Mesenchymal stem cell (in vitro differentiated cells and primary cell): ENCODE measurements around the gene MYLK.

Experiments used
- DNase-seq: peaks from one replicate; pipeline ENCODE4 v3.0.0-alpha.2; 2013
- H2AFZ ChIP-seq: one replicate; pipeline ENCODE4 v1.6.1; 2013; ENCODE audit warnings: low read depth, mild to moderate bottlenecking, control low read depth, inconsistent platforms, low read length, moderate library complexity
- H2AK5ac ChIP-seq: 2 replicates; pipeline ENCODE4 v1.6.1; 2013; ENCODE audit warnings: low read length, moderate library complexity, mild to moderate bottlenecking, inconsistent platforms; ENCODE audit not compliant: severe bottlenecking
- H2BK120ac ChIP-seq: one replicate; pipeline ENCODE4 v1.6.1; 2013; ENCODE audit warnings: low read depth, mild to moderate bottlenecking, inconsistent platforms, low read length, moderate library complexity
- H2BK12ac ChIP-seq, 2 experiments: one replicate each; pipeline ENCODE4 v1.6.1; 2013; ENCODE audit warnings: inconsistent platforms in 2 of 2, low read length in 2 of 2, mild to moderate bottlenecking in 2 of 2, moderate library complexity in 2 of 2, control low read depth in 1 of 2
- H2BK15ac ChIP-seq: one replicate; pipeline ENCODE4 v1.6.1; 2013; ENCODE audit warnings: mild to moderate bottlenecking, low read depth, inconsistent platforms; ENCODE audit not compliant: poor library complexity, severe bottlenecking
- H2BK5ac ChIP-seq: 2 replicates; pipeline ENCODE4 v1.6.1; 2013; ENCODE audit warnings: low read depth, mild to moderate bottlenecking, low read length, control low read depth, inconsistent platforms; ENCODE audit not compliant: poor library complexity, severe bottlenecking
- H3K14ac ChIP-seq, 2 experiments: one replicate each; pipeline ENCODE4 v1.6.1; 2013; ENCODE audit warnings: inconsistent platforms in 2 of 2, low read length in 2 of 2, control low read depth in 1 of 2, mild to moderate bottlenecking in 1 of 2, moderate library complexity in 1 of 2
- H3K18ac ChIP-seq, 2 experiments: one replicate each; pipeline ENCODE4 v1.6.1; 2013; ENCODE audit warnings: inconsistent platforms in 2 of 2, low read length in 2 of 2, control low read depth in 1 of 2, low read depth in 1 of 2, mild to moderate bottlenecking in 1 of 2
- H3K23ac ChIP-seq, 2 experiments: one replicate each; pipeline ENCODE4 v1.6.1; 2013; ENCODE audit warnings: inconsistent platforms in 2 of 2, low read length in 2 of 2, mild to moderate bottlenecking in 2 of 2, moderate library complexity in 2 of 2, control low read depth in 1 of 2
- H3K27ac ChIP-seq: 2 replicates; pipeline ENCODE4 v1.5.1; 2013; ENCODE audit warnings: mild to moderate bottlenecking, moderate library complexity, low read length, control low read depth, inconsistent platforms; ENCODE audit not compliant: poor library complexity, severe bottlenecking
- H3K27me3 ChIP-seq, 2 experiments: 2 replicates each; pipeline versions ENCODE4 v1.6.1 to v1.7.0; 2013; ENCODE audit warnings: low read length in 2 of 2, mild to moderate bottlenecking in 2 of 2, moderate library complexity in 2 of 2, control low read depth in 1 of 2, inconsistent platforms in 1 of 2; ENCODE audit not compliant: control insufficient read depth in 1 of 2, insufficient read depth in 1 of 2
- H3K36me3 ChIP-seq, 2 experiments: 2 replicates each; pipeline versions ENCODE4 v1.6.1 to v1.7.0; 2013; ENCODE audit warnings: low read length in 2 of 2, control low read depth in 1 of 2, inconsistent platforms in 1 of 2, low read depth in 1 of 2, mild to moderate bottlenecking in 1 of 2; ENCODE audit not compliant: insufficient read depth in 2 of 2, control insufficient read depth in 1 of 2
- H3K4ac ChIP-seq, 2 experiments: one replicate each; pipeline ENCODE4 v1.6.1; 2013; ENCODE audit warnings: inconsistent platforms in 2 of 2, low read length in 2 of 2, mild to moderate bottlenecking in 2 of 2, moderate library complexity in 2 of 2, control low read depth in 1 of 2, low read depth in 1 of 2
- H3K4me1 ChIP-seq: 2 replicates; pipeline ENCODE4 v1.6.1; 2013; ENCODE audit warnings: low read depth, low read length, control low read depth; ENCODE audit not compliant: control insufficient read depth, insufficient read depth
- H3K4me2 ChIP-seq: 2 replicates; pipeline ENCODE4 v1.6.1; 2013; ENCODE audit warnings: low read length, mild to moderate bottlenecking, inconsistent platforms; ENCODE audit not compliant: poor library complexity, severe bottlenecking
- H3K4me3 ChIP-seq, 2 experiments: 2 replicates each; pipeline versions ENCODE4 v1.5.1 to v1.7.0; 2013; ENCODE audit warnings: low read length in 2 of 2, mild to moderate bottlenecking in 2 of 2, control low read depth in 1 of 2, low read depth in 1 of 2; ENCODE audit not compliant: insufficient read depth in 1 of 2
- H3K79me1 ChIP-seq: replicated peaks from 2 replicates; pipeline ENCODE4 v1.6.1; 2013; ENCODE audit warnings: mild to moderate bottlenecking, control low read depth, low read length, inconsistent platforms; ENCODE audit not compliant: poor library complexity, severe bottlenecking
- H3K9ac ChIP-seq: 2 replicates; pipeline ENCODE4 v1.7.0; 2013; ENCODE audit warnings: mild to moderate bottlenecking, low read length, moderate library complexity
- H3K9me3 ChIP-seq: 2 replicates; pipeline ENCODE4 v1.7.0; 2013; ENCODE audit warnings: mild to moderate bottlenecking, low read length; ENCODE audit not compliant: control insufficient read depth
- H4K8ac ChIP-seq: one replicate; pipeline ENCODE4 v1.6.1; 2013; ENCODE audit warnings: inconsistent platforms, mild to moderate bottlenecking, low read length, moderate library complexity
- H4K91ac ChIP-seq: one replicate; pipeline ENCODE4 v1.6.1; 2013; ENCODE audit warnings: mild to moderate bottlenecking, low read length, inconsistent platforms
- WGBS: methylation state at CpG from one replicate; pipeline ENCODE4 v1.1.7; 2013; ENCODE audit warnings: mixed read lengths; 5-methylcytosine and 5-hydroxymethylcytosine counted together

The MYLK gene

DNA sequence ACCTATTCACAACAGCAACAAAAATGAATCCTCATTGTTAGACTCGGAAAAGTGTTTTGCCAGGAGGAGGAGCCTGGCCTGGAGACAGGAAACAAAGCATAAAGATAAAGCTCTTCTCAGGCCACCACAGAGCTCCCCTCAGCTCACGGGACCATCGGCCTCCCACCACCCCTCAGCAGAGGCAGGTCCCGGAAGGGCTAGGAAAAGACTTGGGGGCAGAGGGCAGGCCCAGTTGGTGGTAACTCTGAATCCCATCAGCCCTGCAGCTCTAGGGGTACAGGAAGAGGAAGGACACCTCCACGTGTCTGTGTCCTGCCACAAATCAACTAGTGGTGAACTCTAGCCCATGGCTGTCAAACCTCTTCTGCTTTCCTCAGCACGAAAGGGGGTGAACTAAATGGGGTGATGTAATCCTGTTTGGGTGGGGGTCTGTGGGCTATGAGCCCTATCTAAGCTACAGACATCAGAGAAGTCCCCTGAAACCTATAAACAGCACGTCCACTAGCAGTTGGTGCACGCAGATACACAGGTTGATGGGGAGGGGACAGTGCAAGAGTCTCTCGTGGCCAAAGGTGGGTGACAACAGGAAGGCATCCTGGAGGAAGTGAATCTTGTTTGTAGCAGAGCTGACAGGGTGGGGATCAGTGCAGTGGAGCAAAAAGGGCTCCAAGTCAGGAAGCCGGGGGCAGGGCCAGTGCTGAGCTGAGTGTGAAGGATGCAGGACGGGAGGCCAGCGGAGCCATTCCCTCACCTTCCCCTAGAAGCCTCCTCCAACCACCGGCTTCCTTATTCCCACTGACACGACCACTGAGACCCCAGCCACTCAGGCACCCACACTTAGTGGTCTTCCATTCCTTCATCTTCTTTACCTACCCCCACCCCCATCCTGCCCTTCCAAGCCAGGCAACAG lies 188.1 kb downstream of the MYLK start:
- H3K4ac ChIP-seq: peak overlapping the region; percentile 16 to 64
- no peak overlapping the region for H3K9ac ChIP-seq
- no peak overlapping the region for H3K4me2 ChIP-seq
- peak overlapping the region in 1 of 2 experiments; percentile 69 for H3K14ac ChIP-seq
- no peak overlapping the region for H3K4me3 ChIP-seq
- H2BK12ac ChIP-seq: peak overlapping the region; percentile 51 to 87
- peak overlapping the region; percentile 67 for H4K91ac ChIP-seq
- H2AK5ac ChIP-seq: peak overlapping the region; percentile 93
- 59% methylated on average over 13 of the region's 14 CpGs for WGBS
- H3K4me1 ChIP-seq: peaks cover 47% of the 10 kb centered on the region
- peaks cover 46% of the 10 kb centered on the region for H3K79me1 ChIP-seq
- peak overlapping the region; percentile 83 for H2BK120ac ChIP-seq
- peak overlapping the region in 1 of 2 experiments; percentile 34 for H3K23ac ChIP-seq
- H2BK5ac ChIP-seq: peak overlapping the region; percentile 84
- peak overlapping the region; percentile 99 for H2BK15ac ChIP-seq
- peaks cover 24 to 69% of the 10 kb centered on the region in 2 experiments for H3K36me3 ChIP-seq
- H3K27ac ChIP-seq: peak overlapping the region; percentile 88
- DNase-seq: no peak
- H2AFZ ChIP-seq: no peak overlapping the region
- no peaks in the 10 kb centered on the region for H3K27me3 ChIP-seq
- peak overlapping the region; percentile 98 for H4K8ac ChIP-seq
- H3K18ac ChIP-seq: peak overlapping the region; percentile 94
- H3K9me3 ChIP-seq: no peaks in the 10 kb centered on the region

DNA sequence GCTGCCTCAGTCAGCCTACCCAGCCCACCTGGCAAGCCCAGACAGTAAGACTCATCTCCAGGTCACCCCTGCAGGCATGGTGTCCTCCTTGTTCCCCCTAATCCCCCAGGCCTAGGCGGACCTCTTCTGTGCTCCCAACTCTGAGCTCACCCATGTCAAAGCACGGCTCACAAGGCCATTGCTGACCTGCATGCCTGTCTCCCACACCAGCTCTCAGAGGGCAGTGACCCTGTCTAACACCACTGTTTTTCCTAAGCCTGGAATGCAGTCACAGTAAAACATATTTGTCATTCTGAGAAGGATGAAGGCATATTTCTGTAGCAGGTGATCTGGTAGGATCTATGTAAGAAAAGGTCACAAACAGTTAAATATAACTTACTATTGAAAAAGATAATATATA lies 189.0 kb downstream of the MYLK start:
- H3K27ac ChIP-seq: peak overlapping the region; percentile 88
- H4K8ac ChIP-seq: peak overlapping the region; percentile 49
- peaks cover 25 to 65% of the 10 kb centered on the region in 2 experiments for H3K36me3 ChIP-seq
- H3K9ac ChIP-seq: peak overlapping the region; percentile 40
- H3K4ac ChIP-seq: peak overlapping the region; percentile 19 to 62
- H3K18ac ChIP-seq: peak overlapping the region; percentile 60 to 93
- H3K14ac ChIP-seq: no peak overlapping the region
- H3K4me3 ChIP-seq: no peak overlapping the region
- H3K9me3 ChIP-seq: no peaks in the 10 kb centered on the region
- peaks cover 43% of the 10 kb centered on the region for H3K4me1 ChIP-seq
- H2BK120ac ChIP-seq: peak overlapping the region; percentile 94
- H3K4me2 ChIP-seq: no peak overlapping the region
- H2BK15ac ChIP-seq: no peak overlapping the region
- H3K23ac ChIP-seq: no peak overlapping the region
- H2BK12ac ChIP-seq: peak overlapping the region; percentile 46 to 95
- H3K79me1 ChIP-seq: peaks cover 44% of the 10 kb centered on the region
- WGBS: 13% methylated on average over 2 of the region's 2 CpGs
- peak overlapping the region; percentile 72 for H4K91ac ChIP-seq
- H2AK5ac ChIP-seq: peak overlapping the region; percentile 55
- no peaks in the 10 kb centered on the region for H3K27me3 ChIP-seq
- DNase-seq: peak; percentile 53
- no peak overlapping the region for H2AFZ ChIP-seq
- peak overlapping the region; percentile 93 for H2BK5ac ChIP-seq

DNA sequence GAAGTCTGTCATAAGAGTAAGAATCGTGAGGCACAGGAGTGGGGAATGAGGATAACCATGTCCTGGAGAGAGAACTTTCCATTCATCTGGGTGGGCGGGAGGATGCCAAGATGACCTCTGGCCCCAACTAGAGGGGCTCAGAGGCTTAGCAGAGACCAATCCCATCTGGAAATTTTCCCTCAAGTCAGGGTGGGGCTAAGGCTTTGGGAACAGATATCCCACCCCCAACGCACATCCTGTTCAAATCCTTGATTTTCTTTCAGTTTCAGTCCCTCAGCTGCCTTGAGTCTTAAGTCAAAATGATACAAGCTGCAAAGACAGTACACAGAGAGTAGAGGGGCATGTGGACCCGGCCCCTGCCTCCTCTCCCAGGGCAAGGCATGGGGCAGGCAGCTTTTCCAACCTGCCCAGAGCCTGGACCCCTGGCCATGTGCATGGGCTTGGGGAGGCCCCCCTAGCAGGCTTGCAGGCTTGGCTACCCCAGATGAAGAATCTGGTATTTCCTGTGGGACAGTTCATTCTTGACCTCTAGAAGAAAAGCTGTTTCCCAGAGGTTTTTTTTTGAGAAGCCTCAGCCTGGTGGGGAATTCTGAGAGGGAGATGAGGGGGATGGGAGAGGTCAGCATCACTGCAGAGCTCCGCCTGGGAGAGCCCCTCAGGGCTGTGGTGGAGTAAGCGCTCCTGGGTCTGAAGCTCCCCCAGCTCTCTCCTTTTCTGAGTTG lies 189.6 kb downstream of the MYLK start:
- H3K4me3 ChIP-seq: no peak overlapping the region
- H2AFZ ChIP-seq: no peak overlapping the region
- WGBS: 40% methylated on average over 5 of the region's 6 CpGs
- H3K27me3 ChIP-seq: no peaks in the 10 kb centered on the region
- DNase-seq: peak; percentile 80
- peak overlapping the region; percentile 40 for H3K9ac ChIP-seq
- H2BK5ac ChIP-seq: peak overlapping the region; percentile 93
- peak overlapping the region; percentile 98 for H4K91ac ChIP-seq
- H3K18ac ChIP-seq: peak overlapping the region; percentile 60 to 93
- H3K4me1 ChIP-seq: peaks cover 43% of the 10 kb centered on the region
- H3K23ac ChIP-seq: no peak overlapping the region
- no peak overlapping the region for H3K14ac ChIP-seq
- peak overlapping the region; percentile 86 to 95 for H2BK12ac ChIP-seq
- no peak overlapping the region for H2BK15ac ChIP-seq
- peak overlapping the region; percentile 26 to 88 for H3K4ac ChIP-seq
- H3K27ac ChIP-seq: peak overlapping the region; percentile 88
- H4K8ac ChIP-seq: peak overlapping the region; percentile 87
- peaks cover 30 to 63% of the 10 kb centered on the region in 2 experiments for H3K36me3 ChIP-seq
- H3K9me3 ChIP-seq: no peaks in the 10 kb centered on the region
- peaks cover 39% of the 10 kb centered on the region for H3K79me1 ChIP-seq
- H3K4me2 ChIP-seq: no peak overlapping the region
- peak overlapping the region; percentile 92 for H2AK5ac ChIP-seq
- H2BK120ac ChIP-seq: peak overlapping the region; percentile 94
